Measurements from ENCODE around the gene CERKL. TPM values are rescaled to one million over a fixed set of nuclear protein-coding genes. Genes with fewer than 3 reads are reported as not detected.

CERKL gene
- total RNA-seq, 1 experiment from 2014 or later, result 0.29 TPM

GRCh38 chr2:181626671-181627070 is 30.2 kb downstream of the CERKL start:
- DNase-seq (ENCODE audit: low read depth), result no peak

- DNase-seq (ENCODE audit: low read depth), result no peak
Measured at GRCh38 chr2:181623159-181623558, 33.7 kb downstream of the CERKL start.

DNA sequence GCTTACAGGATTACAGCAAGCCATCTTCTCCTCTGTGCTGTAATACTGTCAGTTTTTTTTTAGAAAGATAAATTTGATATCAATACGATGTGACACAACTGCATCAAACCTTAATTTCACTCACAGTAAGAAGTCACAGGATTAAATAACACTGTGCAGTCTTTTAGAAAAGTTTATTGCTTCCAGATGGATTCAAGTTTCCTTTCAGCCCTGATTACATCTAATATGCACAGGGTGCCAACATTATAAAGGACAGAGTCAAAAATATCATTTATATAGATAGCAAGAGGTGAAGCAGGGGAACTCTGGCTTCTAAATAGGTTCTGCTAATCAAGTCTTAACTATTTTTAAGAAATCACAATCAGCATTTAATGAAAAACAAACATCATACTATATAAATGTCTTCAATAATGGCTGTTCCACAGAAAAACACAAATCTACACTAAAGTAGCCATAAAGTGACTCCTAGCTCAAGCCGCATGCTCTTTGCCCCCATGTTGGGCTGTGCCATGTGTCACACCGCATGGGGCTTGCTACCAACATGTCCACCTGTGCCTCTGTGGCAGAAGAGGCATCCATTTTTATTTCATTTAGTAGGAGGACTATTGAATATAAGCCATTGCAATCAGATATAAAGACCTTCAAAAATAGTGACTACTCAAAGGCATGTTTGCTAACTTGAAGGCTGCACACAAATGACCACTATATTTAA is 35.0 kb downstream of the CERKL start:
- DNase-seq (ENCODE audit: low read depth), result no peak

- DNase-seq (ENCODE audit: low read depth), result no peak
Measured at GRCh38 chr2:181619516-181619915, 37.4 kb downstream of the CERKL start.

- no peak for DNase-seq (ENCODE audit: low read depth)
Measured at GRCh38 chr2:181616715-181617114, 40.2 kb downstream of the CERKL start.

DNA sequence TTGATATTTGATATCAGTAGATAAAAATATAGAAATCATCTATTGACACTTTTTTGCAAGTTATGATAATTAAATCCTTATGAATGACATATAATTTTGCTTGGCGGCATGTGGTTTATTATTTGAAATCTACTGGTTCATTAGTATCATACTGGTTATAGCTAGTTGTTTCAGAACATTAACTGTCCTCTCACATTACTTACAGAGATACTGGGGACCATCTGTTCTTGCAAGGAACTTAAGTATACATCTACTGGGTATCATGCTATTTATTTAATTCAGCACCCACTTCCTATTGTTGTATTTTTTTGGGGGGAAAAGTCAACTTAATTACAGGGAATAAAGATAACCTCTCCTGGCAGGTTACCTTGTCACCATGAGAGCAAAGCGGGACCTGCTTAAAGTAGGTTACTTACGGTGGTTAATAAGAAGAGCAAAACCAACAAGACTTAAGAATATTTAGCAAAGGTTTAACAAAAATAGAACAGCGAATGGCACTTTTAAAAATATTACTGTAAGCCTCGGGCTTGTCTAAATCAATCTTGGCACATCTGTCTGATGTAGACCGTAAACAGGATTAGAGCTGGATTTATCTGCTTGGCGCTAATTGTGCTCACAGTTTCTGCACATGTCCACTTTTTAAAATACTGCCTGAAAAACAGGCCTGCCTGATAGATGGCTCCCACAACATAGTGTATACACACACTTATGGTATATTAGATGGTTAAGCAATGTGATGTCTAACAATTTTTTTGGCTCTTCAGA is 41.8 kb downstream of the CERKL start:
- no peak for DNase-seq (ENCODE audit: low read depth)

DNA sequence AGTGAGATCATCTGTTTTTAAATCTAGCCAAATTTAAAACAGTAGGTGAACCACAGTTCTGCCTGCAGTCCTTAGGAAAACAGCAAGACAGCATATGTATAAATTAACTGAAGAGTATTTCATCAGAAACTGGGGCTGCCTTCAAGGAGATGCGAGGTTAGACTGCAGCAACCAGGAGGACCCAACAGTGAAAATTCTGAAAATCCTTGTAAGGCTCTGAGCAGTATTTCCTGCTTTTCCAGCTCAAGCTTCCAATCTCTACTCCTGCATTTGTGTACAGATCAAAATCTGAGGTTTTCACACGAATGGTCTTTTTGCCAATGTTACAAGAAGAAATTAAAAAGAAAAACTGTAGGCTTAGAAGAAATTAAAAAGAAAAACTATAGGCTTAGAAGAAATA is 43.7 kb downstream of the CERKL start:
- DNase-seq (ENCODE audit: low read depth), result no peak

- no peak for DNase-seq (ENCODE audit: low read depth)
Measured at GRCh38 chr2:181607629-181608590, 49.0 kb downstream of the CERKL start.

DNA sequence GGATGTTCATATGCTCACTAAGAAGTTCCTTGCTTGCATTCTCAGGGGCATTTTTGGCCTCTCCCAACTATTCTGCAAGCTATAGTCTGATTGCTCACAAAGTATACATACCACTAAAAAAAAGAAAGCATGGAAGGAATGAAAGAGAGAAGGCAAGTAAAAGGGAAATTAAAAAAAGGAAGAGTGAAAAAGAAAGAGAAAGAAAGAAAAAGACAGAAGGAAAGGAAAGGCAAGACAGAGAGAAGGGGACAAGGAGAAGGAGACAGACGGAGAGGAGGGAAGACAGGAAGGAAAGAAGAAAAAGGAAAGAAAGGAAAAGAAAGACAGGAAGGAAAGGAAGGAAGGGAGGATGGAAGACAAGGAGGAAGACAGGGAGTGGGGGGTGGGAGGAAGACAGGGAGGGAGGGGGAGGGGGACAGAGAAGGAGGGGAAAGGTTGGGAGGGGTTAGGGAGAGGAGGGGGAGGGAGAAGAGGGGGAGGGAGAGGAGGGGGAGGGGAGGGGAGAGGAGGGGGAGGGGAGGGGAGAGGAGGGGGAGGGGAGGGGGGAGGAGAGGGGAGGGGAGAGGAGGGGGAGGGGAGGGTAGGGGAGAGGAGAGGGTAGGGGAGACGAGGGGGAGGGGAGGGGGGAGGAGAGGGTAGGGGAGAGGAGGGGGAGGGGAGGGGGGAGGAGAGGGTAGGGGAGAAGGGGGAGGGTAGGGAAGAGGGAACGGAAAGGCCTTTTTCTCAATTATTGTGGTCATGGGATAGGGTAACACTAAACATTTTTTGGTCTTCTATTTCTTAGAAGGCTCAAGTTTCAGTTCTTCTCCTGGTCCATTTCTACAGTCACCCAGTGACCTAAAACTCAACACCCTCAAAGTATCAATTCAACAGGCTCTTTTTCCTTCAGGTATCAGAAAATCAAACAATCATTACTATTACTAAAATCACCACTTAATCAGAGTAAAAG is 50.7 kb downstream of the CERKL start:
- DNase-seq (ENCODE audit: low read depth), result no peak

- no peak for DNase-seq (ENCODE audit: low read depth)
Measured at GRCh38 chr2:181602017-181602416, 54.9 kb downstream of the CERKL start.

- DNase-seq (ENCODE audit: low read depth), result no peak
Measured at GRCh38 chr2:181596556-181596955, 60.3 kb downstream of the CERKL start.

- no peak for DNase-seq (ENCODE audit: low read depth)
Measured at GRCh38 chr2:181594322-181594721, 62.6 kb downstream of the CERKL start.

DNA sequence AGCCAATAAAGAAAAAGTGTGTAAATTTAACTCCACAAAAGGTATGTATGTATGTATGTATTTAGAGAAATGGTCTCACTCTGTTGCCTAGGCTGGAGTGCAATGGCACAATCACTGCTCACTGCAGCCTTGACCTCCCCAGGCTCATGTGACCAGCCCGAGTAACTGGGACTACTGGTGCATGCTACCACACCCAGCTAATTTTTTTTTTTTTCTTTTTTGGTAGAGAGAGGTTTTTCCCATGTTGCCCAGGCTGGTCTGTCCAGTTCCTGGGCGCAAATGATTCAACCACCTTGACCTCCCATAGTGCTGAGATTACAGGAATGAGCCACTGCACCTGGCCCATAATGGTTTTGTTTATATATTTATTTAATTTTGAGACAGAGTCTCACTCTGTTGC is 67.1 kb downstream of the CERKL start:
- no peak for DNase-seq (ENCODE audit: low read depth)

- DNase-seq (ENCODE audit: low read depth), result no peak
Measured at GRCh38 chr2:181588546-181588945, 68.4 kb downstream of the CERKL start.

DNA sequence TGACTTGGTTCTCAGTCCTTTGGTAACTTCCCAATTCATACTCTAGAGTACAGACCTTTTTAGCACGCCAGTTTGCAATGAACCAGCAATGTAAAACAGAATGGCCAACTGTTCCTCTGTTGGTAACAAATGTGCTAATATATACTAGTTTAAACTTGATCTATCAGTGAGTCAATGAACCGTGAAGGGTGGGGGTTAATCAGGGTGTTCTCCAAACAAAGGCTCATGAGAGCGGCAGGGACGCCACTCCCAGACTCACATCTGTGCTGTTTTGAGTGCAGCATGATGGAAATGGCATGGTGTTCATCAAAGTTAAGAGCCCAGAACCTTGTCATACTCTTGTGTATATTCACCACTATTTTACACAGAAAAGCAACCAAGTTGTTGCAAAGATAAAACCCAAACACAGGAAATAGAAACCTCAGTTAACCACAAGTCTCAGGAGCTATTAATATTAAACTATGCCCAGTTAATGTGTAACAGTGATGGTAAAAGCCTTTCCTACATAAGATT is 70.3 kb downstream of the CERKL start:
- DNase-seq (ENCODE audit: low read depth), result no peak

DNA sequence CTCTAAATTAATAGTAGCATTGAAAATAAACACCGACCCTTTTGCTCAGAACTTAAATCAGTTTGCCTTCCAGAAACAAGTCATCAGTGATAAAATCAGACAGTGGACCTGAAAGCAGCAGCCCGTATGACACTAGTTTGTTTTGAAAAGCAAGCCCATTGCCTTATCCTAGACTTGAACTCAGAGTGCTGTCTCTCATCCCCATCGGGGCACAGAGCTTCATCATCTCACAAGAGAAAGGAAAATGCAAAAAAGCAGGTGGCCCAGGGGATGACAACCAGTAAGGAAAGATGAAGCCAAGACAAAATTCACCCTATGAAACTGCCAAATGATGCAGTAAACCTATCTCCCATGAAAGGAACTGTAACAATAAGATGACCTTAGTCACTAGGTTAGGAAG is 71.2 kb downstream of the CERKL start:
- DNase-seq (ENCODE audit: low read depth), result no peak

DNA sequence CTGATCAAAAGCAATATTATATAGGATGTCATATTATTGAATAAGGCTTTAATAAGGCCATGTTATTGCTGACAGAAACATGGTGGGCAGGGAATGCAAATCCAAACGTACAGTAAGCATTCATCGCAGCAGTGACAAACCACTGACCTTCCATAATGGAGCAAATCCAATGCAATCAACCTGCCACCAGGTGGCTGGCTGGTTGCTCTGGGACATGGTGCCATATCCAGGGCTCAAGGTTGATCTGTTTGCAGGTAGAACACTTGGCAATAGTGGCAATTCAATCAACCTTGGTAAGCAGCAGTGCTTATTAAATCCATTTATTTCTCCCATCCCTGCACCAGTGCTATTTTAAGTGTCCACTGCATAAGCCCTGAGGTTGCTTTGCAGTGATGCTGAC is 75.4 kb downstream of the CERKL start:
- no peak for DNase-seq (ENCODE audit: low read depth)

GRCh38 chr2:181578829-181579228 is 78.1 kb downstream of the CERKL start:
- no peak for DNase-seq (ENCODE audit: low read depth)

DNA sequence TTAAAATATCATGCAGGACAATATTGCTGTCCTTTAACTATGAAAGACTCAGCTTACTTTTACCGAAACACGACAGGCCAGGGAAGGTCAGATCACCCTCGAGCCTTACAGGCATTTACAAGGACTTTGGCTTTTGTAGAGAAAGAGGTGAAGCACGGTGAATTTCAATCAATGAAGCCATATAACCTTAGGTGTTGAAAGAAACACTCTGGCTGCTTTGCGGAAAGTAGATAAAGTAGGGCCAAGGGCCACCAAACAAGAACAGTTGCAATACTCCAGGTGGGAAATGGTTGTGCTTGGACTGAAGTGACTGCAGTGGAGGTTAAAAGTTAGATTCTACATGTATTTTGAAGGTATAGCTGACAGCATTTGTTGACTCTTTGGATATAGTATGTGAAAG is 80.5 kb downstream of the CERKL start:
- DNase-seq (ENCODE audit: low read depth), result no peak

- DNase-seq (ENCODE audit: low read depth), result no peak
Measured at GRCh38 chr2:181575650-181576025, 81.3 kb downstream of the CERKL start.

All from Daoy (cell line).